GM23338 (cell line): ENCODE results near the gene SH3TC2. TPM values are rescaled to one million over a fixed set of nuclear protein-coding genes. Genes with fewer than 3 reads are reported as not detected.

ENCODE experiments used
- ATAC-seq: fragments of 200-7000 bp; cut with Tn5 transposase; 3 replicates; pipeline ENCODE4 v1.9.1; 2020
- DNase-seq: peaks from one replicate; pipeline ENCODE4 v3.0.0-alpha.2; 2015; ENCODE audit warnings: low spot score
- H2AFZ ChIP-seq: fragments of 200-600 bp; sonication (generic); 2 replicates; pipeline ENCODE4 v1.8.0; 2016; ENCODE audit warnings: antibody characterized with exemption, mild to moderate bottlenecking, moderate library complexity
- H3F3A ChIP-seq: fragments of 200-600 bp; sonication (generic); replicated peaks from 2 replicates; pipeline ENCODE4 v1.8.0; 2017; ENCODE audit warnings: antibody characterized with exemption, mixed run types, low read depth
- H3K27ac ChIP-seq: fragments of 200-600 bp; sonication (generic); 2 replicates; pipeline ENCODE4 v1.6.1; 2016; ENCODE audit warnings: low read depth
- H3K27me3 ChIP-seq: fragments of 200-600 bp; sonication (generic); 2 replicates; pipeline ENCODE4 v1.8.0; 2016; ENCODE audit warnings: mild to moderate bottlenecking, mixed run types, moderate library complexity; ENCODE audit not compliant: insufficient read depth
- H3K36me3 ChIP-seq: fragments of 200-600 bp; sonication (generic); 2 replicates; pipeline ENCODE4 v1.8.0; 2016; ENCODE audit warnings: mild to moderate bottlenecking; ENCODE audit not compliant: insufficient read depth
- H3K4me1 ChIP-seq: fragments of 200-600 bp; sonication (generic); 2 replicates; pipeline ENCODE4 v1.8.0; 2016; ENCODE audit warnings: mild to moderate bottlenecking, moderate library complexity; ENCODE audit not compliant: insufficient read depth
- H3K4me2 ChIP-seq: fragments of 200-600 bp; sonication (generic); 2 replicates; pipeline ENCODE4 v1.7.1; 2017; ENCODE audit warnings: mixed run types
- H3K4me3 ChIP-seq: fragments of 200-600 bp; sonication (generic); 2 replicates; pipeline ENCODE4 v1.6.1; 2016; ENCODE audit warnings: mixed run types
- H3K79me2 ChIP-seq: fragments of 200-600 bp; sonication (generic); replicated peaks from 2 replicates; pipeline ENCODE4 v1.8.0; 2017; ENCODE audit warnings: mild to moderate bottlenecking; ENCODE audit not compliant: insufficient read depth
- H3K9me2 ChIP-seq: fragments of 200-600 bp; sonication (generic); 2 replicates; pipeline ENCODE4 v1.8.0; 2017; ENCODE audit not compliant: insufficient read depth
- H4K20me1 ChIP-seq: fragments of 200-600 bp; sonication (generic); replicated peaks from 2 replicates; pipeline ENCODE4 v1.8.0; 2017; ENCODE audit warnings: mild to moderate bottlenecking; ENCODE audit not compliant: insufficient read depth
- H3K27ac Mint-ChIP-seq: 2 replicates; pipeline ENCODE4 v1.8.0; 2020; ENCODE audit warnings: inconsistent platforms, mild to moderate bottlenecking, moderate library complexity, mixed read lengths
- H3K27me3 Mint-ChIP-seq: 3 replicates; pipeline ENCODE4 v1.8.0; 2022; ENCODE audit warnings: low read depth, mild to moderate bottlenecking, moderate library complexity, mixed read lengths, inconsistent platforms; ENCODE audit not compliant: insufficient read depth, poor library complexity
- H3K36me3 Mint-ChIP-seq: 3 replicates; pipeline ENCODE4 v1.8.0; 2021; ENCODE audit warnings: low read depth, mild to moderate bottlenecking, inconsistent platforms, moderate library complexity, mixed read lengths
- H3K4me1 Mint-ChIP-seq: 3 replicates; pipeline ENCODE4 v1.8.0; 2020; ENCODE audit warnings: mild to moderate bottlenecking, inconsistent platforms, mixed read lengths
- H3K4me3 Mint-ChIP-seq: 3 replicates; pipeline ENCODE4 v1.8.0; 2021; ENCODE audit warnings: moderate library complexity, mild to moderate bottlenecking, inconsistent platforms, mixed read lengths
- H3K9me3 Mint-ChIP-seq: 3 replicates; pipeline ENCODE4 v1.8.0; 2020; ENCODE audit warnings: moderate library complexity, mild to moderate bottlenecking, inconsistent platforms, mixed read lengths
- CREB1 ChIP-seq: fragments of 250-450 bp; sonication (Bioruptor Pico); IDR thresholded peaks from 2 replicates; pipeline ENCODE4 v1.5.0; 2020; ENCODE audit warnings: low read depth, mild to moderate bottlenecking, moderate library complexity
- CTCF ChIP-seq, 2 experiments: fragments of 200-600 bp in 1 of 2; sonication (generic) in 1 of 2; conservative IDR thresholded peaks; 2 replicates each; pipeline versions ENCODE4 v1.5.1 to v1.6.1; 2016 to 2017; ENCODE audit warnings: antibody characterized with exemption in 2 of 2, low read depth in 2 of 2, mild to moderate bottlenecking in 2 of 2, moderate library complexity in 1 of 2
- ETS1 ChIP-seq: IDR thresholded peaks from 2 replicates; pipeline ENCODE4 v1.6.1; 2016; ENCODE audit warnings: antibody characterized with exemption
- EZH2 ChIP-seq: fragments of 200-600 bp; sonication (generic); IDR thresholded peaks from one replicate; pipeline ENCODE4 v1.8.0; 2017; ENCODE audit warnings: antibody characterized with exemption, mild to moderate bottlenecking, low read depth; ENCODE audit not compliant: unreplicated experiment
- EZH2phosphoT487 ChIP-seq: fragments of 200-600 bp; sonication (generic); IDR thresholded peaks from one replicate; pipeline ENCODE4 v1.8.1; 2018; ENCODE audit warnings: antibody characterized with exemption; ENCODE audit not compliant: unreplicated experiment
- JUNB ChIP-seq: IDR thresholded peaks from one replicate; pipeline ENCODE4 v1.6.1; 2016; ENCODE audit warnings: antibody characterized with exemption; ENCODE audit not compliant: unreplicated experiment
- NANOG ChIP-seq: IDR thresholded peaks from 2 replicates; pipeline ENCODE4 v1.6.1; 2016; ENCODE audit warnings: antibody characterized with exemption, borderline replicate concordance
- POLR2AphosphoS5 ChIP-seq: IDR thresholded peaks from 2 replicates; pipeline ENCODE4 v1.6.1; 2016; ENCODE audit warnings: antibody characterized with exemption, low read depth
- REST ChIP-seq: IDR thresholded peaks from one replicate; pipeline ENCODE4 v1.6.1; 2018; ENCODE audit warnings: antibody characterized with exemption; ENCODE audit not compliant: unreplicated experiment
- STAT1 ChIP-seq: IDR thresholded peaks from one replicate; pipeline ENCODE4 v1.6.1; 2016; ENCODE audit warnings: antibody characterized with exemption; ENCODE audit not compliant: unreplicated experiment
- ZNF114 ChIP-seq: fragments of 250-450 bp; sonication (Bioruptor Pico); IDR thresholded peaks from 2 replicates; pipeline ENCODE4 v1.5.0; 2020; ENCODE audit warnings: mild to moderate bottlenecking, moderate library complexity
- ZNF331 ChIP-seq: fragments of 250-450 bp; sonication (Bioruptor Pico); IDR thresholded peaks from 2 replicates; pipeline ENCODE4 v1.5.0; 2020; ENCODE audit warnings: low read depth, mild to moderate bottlenecking, moderate library complexity
- ZNF462 ChIP-seq: fragments of 250-450 bp; sonication (Bioruptor Pico); IDR thresholded peaks from 2 replicates; pipeline ENCODE4 v1.5.0; 2020; ENCODE audit warnings: mild to moderate bottlenecking, moderate library complexity
- polyA plus RNA-seq: library from polyadenylated mRNA; unstranded; fragments of >200 nt; fragmentation: Nextera tagmentation; extraction: Ambion mirVana; gene quantifications from 2 replicates; pipeline ENCODE4 v1.2.1, GENCODE V29; 2016
- total RNA-seq: library from RNA; depleted of rRNA; stranded (reverse); fragments of >200 nt; shearing (Covaris generic); gene quantifications from 2 replicates; pipeline ENCODE4 v1.2.3, GENCODE V29; 2014

The SH3TC2 gene
- total and polyA plus RNA-seq, 2 experiments from 2014 or later: 0.10 to 0.17 TPM

- no peaks in the 10 kb centered on the region for H3K27me3 ChIP-seq
- no peak for DNase-seq
- no peaks in the 10 kb centered on the region for H3K79me2 ChIP-seq
- ATAC-seq: no peak
- Mint-ChIP-seq H3K4me3 (no peak overlapping the region), H3K4me1 (no peaks in the 10 kb centered on the region), H3K9me3 (no peaks in the 10 kb centered on the region; the same call in 2 of the 3 replicates), H3K36me3 (no peaks in the 10 kb centered on the region), H3K27ac (no peak overlapping the region), H3K27me3 (no peaks in the 10 kb centered on the region)
- H3K9me2 ChIP-seq: 0 out of 2 replicates have a peak, but pooled peaks cover 3% of the 10 kb centered on the region
- no peaks in the 10 kb centered on the region for H3F3A ChIP-seq
- no peaks in the 10 kb centered on the region for H3K4me1 ChIP-seq
- H3K4me2 ChIP-seq: no peak overlapping the region
- H3K36me3 ChIP-seq: no peaks in the 10 kb centered on the region
- H4K20me1 ChIP-seq: no peaks in the 10 kb centered on the region
- no peak overlapping the region for H3K4me3 ChIP-seq
- no peak overlapping the region for H3K27ac ChIP-seq
- TF ChIP-seq JUNB: no peak
- no peak for TF ChIP-seq STAT1
- TF ChIP-seq ZNF462 (CRISPR knock-in tag): no peak
- no peak for TF ChIP-seq ZNF114 (CRISPR knock-in tag)
- no peak for TF ChIP-seq REST
- no peak for TF ChIP-seq ETS1
- no peak for TF ChIP-seq ZNF331 (CRISPR knock-in tag)
- TF ChIP-seq POLR2AphosphoS5: no peak
- no peak for TF ChIP-seq CTCF (conservative IDR thresholded peaks at IDR 0.05; ENCODE audit: low read depth in 2 of 2)
- no peak for TF ChIP-seq NANOG
- no peak for TF ChIP-seq EZH2
- TF ChIP-seq EZH2phosphoT487: no peak
- no peak for TF ChIP-seq CREB1 (CRISPR knock-in tag)
- H2AFZ ChIP-seq: no peak overlapping the region
Observed at GRCh38 chr5:149072791-149073190, 9.9 kb upstream of the SH3TC2 start.
